HG03460 (cell line): ENCODE results near the gene UBE2D4.
"Not testable (repeated sequence)": the region's sequence is repeated elsewhere in the genome, so short reads cannot be mapped to it uniquely, and the experiment has no call there.

Source experiments
- ATAC-seq: cut with Tn5 transposase; IDR thresholded peaks from one replicate; pipeline ENCODE4 v1.9.1; 2021; ENCODE audit not compliant: unreplicated experiment

UBE2D4 gene

GRCh38 chr7:43960933-43961332 is 34.7 kb downstream of the UBE2D4 start:
- ATAC-seq = no peak

GRCh38 chr7:43966392-43966791 is 40.2 kb downstream of the UBE2D4 start:
- not testable (repeated sequence) for ATAC-seq

GRCh38 chr7:43968172-43969040 is 42.2 kb downstream of the UBE2D4 start:
- not testable (repeated sequence) for ATAC-seq

GRCh38 chr7:43969586-43969985 is 43.4 kb downstream of the UBE2D4 start:
- not testable (repeated sequence) for ATAC-seq

GRCh38 chr7:43970698-43971097 is 44.5 kb downstream of the UBE2D4 start:
- ATAC-seq = not testable (repeated sequence)

- not testable (repeated sequence) for ATAC-seq
Measured at GRCh38 chr7:43974033-43974573, 47.9 kb downstream of the UBE2D4 start.

- ATAC-seq = not testable (repeated sequence)
Measured at GRCh38 chr7:43974725-43975482, 48.7 kb downstream of the UBE2D4 start.

GRCh38 chr7:43977525-43977924 is 51.3 kb downstream of the UBE2D4 start:
- ATAC-seq = no peak

GRCh38 chr7:43978102-43978501 is 51.9 kb downstream of the UBE2D4 start:
- ATAC-seq = not testable (repeated sequence)

- not testable (repeated sequence) for ATAC-seq
Measured at GRCh38 chr7:43982848-43983247, 56.6 kb downstream of the UBE2D4 start.

- ATAC-seq = not testable (repeated sequence)
Measured at GRCh38 chr7:43983736-43984135, 57.5 kb downstream of the UBE2D4 start.

- peak; percentile 71 for ATAC-seq
Measured at GRCh38 chr7:43985904-43986864, 59.9 kb downstream of the UBE2D4 start.

GRCh38 chr7:43987476-43987875 is 61.2 kb downstream of the UBE2D4 start:
- ATAC-seq = not testable (repeated sequence)

GRCh38 chr7:43990011-43990585 is 63.9 kb downstream of the UBE2D4 start:
- ATAC-seq = not testable (repeated sequence)

- ATAC-seq = not testable (repeated sequence)
Measured at GRCh38 chr7:43990829-43991228, 64.6 kb downstream of the UBE2D4 start.

- peak; percentile 94 for ATAC-seq
Measured at GRCh38 chr7:43992896-43993295, 66.7 kb downstream of the UBE2D4 start.

- ATAC-seq = not testable (repeated sequence)
Measured at GRCh38 chr7:43994681-43995080, 68.4 kb downstream of the UBE2D4 start.

- not testable (repeated sequence) for ATAC-seq
Measured at GRCh38 chr7:43997532-43997931, 71.3 kb downstream of the UBE2D4 start, which contains the start of gene SPDYE1. Gene SPDYE1, plus strand, starts transcription at chr7:43997897. Its CDS starts 2,053 bp downstream, at chr7:43999950.
